Measurements from ENCODE around the gene DST. TPM values are rescaled to one million over a fixed set of nuclear protein-coding genes. Genes with fewer than 3 reads are reported as not detected.

DST gene
- total RNA-seq, 1 experiment from 2014 or later: 76.0 TPM

DNA sequence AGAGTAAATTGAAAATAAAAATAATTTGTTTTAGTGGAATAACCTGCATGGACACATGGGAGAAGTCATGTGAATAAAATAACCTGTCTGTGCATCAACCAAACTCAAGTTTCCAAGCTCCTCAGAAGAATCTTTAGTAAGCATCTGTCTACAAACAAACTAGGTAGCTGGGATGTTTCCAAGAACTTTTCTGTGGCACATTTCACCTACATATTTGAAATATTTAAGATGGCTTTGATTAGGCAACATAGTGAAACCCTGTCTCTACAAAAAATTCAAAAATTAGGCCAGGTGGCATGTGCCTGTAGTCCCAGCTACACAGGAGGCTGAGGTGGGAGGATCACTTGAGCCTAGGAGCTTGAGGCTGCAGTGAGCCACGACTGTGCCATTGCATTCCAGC, 168.2 kb downstream of the DST start:
- BruUV-seq (replicated peaks): no TSS peak
- H3K36me3 ChIP-seq (ENCODE audit: control insufficient read depth, insufficient read depth, low read length): no peaks in the 10 kb centered on the region
- H3K36me3 Mint-ChIP-seq (ENCODE audit: insufficient read depth, unreplicated experiment): peaks cover 51% of the 10 kb centered on the region
- TF ChIP-seq CTCF (IDR thresholded peaks at IDR 0.05; ENCODE audit: insufficient read depth in 1 of 2, low read depth in 1 of 2, low read length in 1 of 2, severe bottlenecking in 1 of 2, unreplicated experiment in 1 of 2): no peak
- CTCF ChIA-PET: no interaction called here
- no peak for DNase-seq
- no peaks in the 10 kb centered on the region for H3K27me3 ChIP-seq (replicated peaks; ENCODE audit: control insufficient read depth, insufficient read depth, low read length)
- no peaks in the 10 kb centered on the region for H3K9me3 Mint-ChIP-seq (ENCODE audit: unreplicated experiment)
- intact Hi-C loops (cut with micrococcal nuclease; ENCODE audit: unreplicated experiment): no loop called here
- no peak overlapping the region for H3K27ac Mint-ChIP-seq (ENCODE audit: unreplicated experiment)
- POLR2A ChIA-PET: no interaction called here
- no peaks in the 10 kb centered on the region for H3K9me3 ChIP-seq
- H3K4me1 Mint-ChIP-seq (ENCODE audit: low read depth, unreplicated experiment): peaks cover 6% of the 10 kb centered on the region
- H3K27me3 Mint-ChIP-seq (ENCODE audit: insufficient read depth, unreplicated experiment): no peaks in the 10 kb centered on the region
- no peak overlapping the region for H3K4me3 ChIP-seq (ENCODE audit: low read depth, low read length)
- H3K4me1 ChIP-seq: no peaks in the 10 kb centered on the region
- no peak overlapping the region for H3K4me3 Mint-ChIP-seq (ENCODE audit: unreplicated experiment)

- no peaks in the 10 kb centered on the region for H3K4me1 Mint-ChIP-seq (ENCODE audit: low read depth, unreplicated experiment)
- DNase-seq: no peak
- peaks cover 34% of the 10 kb centered on the region for H3K36me3 Mint-ChIP-seq (ENCODE audit: insufficient read depth, unreplicated experiment)
- H3K27me3 Mint-ChIP-seq (ENCODE audit: insufficient read depth, unreplicated experiment): no peaks in the 10 kb centered on the region
- Histone ChIP-seq H3K4me3 (ENCODE audit: low read depth, low read length) (no peak overlapping the region), H3K4me1 (peaks cover 12% of the 10 kb centered on the region), H3K27me3 (replicated peaks; ENCODE audit: control insufficient read depth, insufficient read depth, low read length) (no peaks in the 10 kb centered on the region), H3K36me3 (ENCODE audit: control insufficient read depth, insufficient read depth, low read length) (peaks cover 1% of the 10 kb centered on the region; the same call in 1 of the 2 replicates), H3K9me3 (no peaks in the 10 kb centered on the region)
- intact Hi-C loops (cut with micrococcal nuclease; ENCODE audit: unreplicated experiment): no loop called here
- H3K27ac Mint-ChIP-seq (ENCODE audit: unreplicated experiment): no peak overlapping the region
- ChIA-PET POLR2A (no interaction called here), CTCF (no interaction called here)
- BruUV-seq (replicated peaks): no TSS peak
- no peak overlapping the region for H3K4me3 Mint-ChIP-seq (ENCODE audit: unreplicated experiment)
- no peaks in the 10 kb centered on the region for H3K9me3 Mint-ChIP-seq (ENCODE audit: unreplicated experiment)
- no peak for TF ChIP-seq CTCF (IDR thresholded peaks at IDR 0.05; ENCODE audit: insufficient read depth in 1 of 2, low read depth in 1 of 2, low read length in 1 of 2, severe bottlenecking in 1 of 2, unreplicated experiment in 1 of 2)
These were observed 179.2 kb downstream of the DST start for GRCh38 chr6:56463443-56463842.

GRCh38 chr6:56459030-56459805, 183.5 kb downstream of the DST start:
- TF ChIP-seq CTCF (IDR thresholded peaks at IDR 0.05; ENCODE audit: insufficient read depth in 1 of 2, low read depth in 1 of 2, low read length in 1 of 2, severe bottlenecking in 1 of 2, unreplicated experiment in 1 of 2): no peak
- peaks cover 12% of the 10 kb centered on the region for H3K4me1 ChIP-seq
- no peaks in the 10 kb centered on the region for H3K36me3 ChIP-seq (ENCODE audit: control insufficient read depth, insufficient read depth, low read length)
- Mint-ChIP-seq H3K27me3 (ENCODE audit: insufficient read depth, unreplicated experiment) (no peaks in the 10 kb centered on the region), H3K4me1 (ENCODE audit: low read depth, unreplicated experiment) (no peaks in the 10 kb centered on the region), H3K9me3 (ENCODE audit: unreplicated experiment) (no peaks in the 10 kb centered on the region), H3K27ac (ENCODE audit: unreplicated experiment) (peak overlapping the region; percentile 39), H3K4me3 (ENCODE audit: unreplicated experiment) (no peak overlapping the region), H3K36me3 (ENCODE audit: insufficient read depth, unreplicated experiment) (peaks cover 30% of the 10 kb centered on the region)
- no TSS peak for BruUV-seq (replicated peaks)
- no peaks in the 10 kb centered on the region for H3K27me3 ChIP-seq (replicated peaks; ENCODE audit: control insufficient read depth, insufficient read depth, low read length)
- intact Hi-C loops (cut with micrococcal nuclease; ENCODE audit: unreplicated experiment): loop anchor here (1.0 to 2.0 kb wide), 2 partner anchors 60 to 88 kb away; no protein-coding TSS in a partner anchor
- DNase-seq: peak in 1 of 2 experiments; percentile 28
- CTCF ChIA-PET: interaction anchor here (0.6 kb wide), 3 partner anchors 50 to 84 kb away, joined by 3 read pairs; no protein-coding TSS in a partner anchor
- POLR2A ChIA-PET: no interaction called here
- H3K9me3 ChIP-seq: no peaks in the 10 kb centered on the region
- H3K4me3 ChIP-seq (ENCODE audit: low read depth, low read length): no peak overlapping the region

Measured in Caco-2 (cell line).